ENCODE results near the gene UBE2F.

DNA sequence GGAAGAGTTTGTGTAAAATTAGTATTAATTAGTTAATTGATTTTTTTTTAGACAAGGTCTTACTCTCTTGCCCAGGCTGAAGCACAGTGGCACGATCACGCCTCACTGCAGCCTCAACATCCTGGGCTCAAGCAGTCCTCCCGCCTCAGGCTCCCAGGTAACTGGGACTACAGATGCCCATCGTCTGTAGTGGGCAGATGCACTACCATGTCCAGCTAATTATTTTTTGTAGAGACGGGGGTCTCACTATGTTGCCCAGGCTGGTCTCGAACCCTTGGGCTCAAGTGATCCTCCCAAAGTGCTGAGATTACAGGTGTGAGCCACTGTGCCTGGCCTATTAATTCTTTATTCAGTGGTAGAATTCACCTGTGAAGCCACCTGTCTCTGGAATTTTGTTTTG, 41.1 kb downstream of the UBE2F start:
- TF ChIP-seq, protein P1, sequence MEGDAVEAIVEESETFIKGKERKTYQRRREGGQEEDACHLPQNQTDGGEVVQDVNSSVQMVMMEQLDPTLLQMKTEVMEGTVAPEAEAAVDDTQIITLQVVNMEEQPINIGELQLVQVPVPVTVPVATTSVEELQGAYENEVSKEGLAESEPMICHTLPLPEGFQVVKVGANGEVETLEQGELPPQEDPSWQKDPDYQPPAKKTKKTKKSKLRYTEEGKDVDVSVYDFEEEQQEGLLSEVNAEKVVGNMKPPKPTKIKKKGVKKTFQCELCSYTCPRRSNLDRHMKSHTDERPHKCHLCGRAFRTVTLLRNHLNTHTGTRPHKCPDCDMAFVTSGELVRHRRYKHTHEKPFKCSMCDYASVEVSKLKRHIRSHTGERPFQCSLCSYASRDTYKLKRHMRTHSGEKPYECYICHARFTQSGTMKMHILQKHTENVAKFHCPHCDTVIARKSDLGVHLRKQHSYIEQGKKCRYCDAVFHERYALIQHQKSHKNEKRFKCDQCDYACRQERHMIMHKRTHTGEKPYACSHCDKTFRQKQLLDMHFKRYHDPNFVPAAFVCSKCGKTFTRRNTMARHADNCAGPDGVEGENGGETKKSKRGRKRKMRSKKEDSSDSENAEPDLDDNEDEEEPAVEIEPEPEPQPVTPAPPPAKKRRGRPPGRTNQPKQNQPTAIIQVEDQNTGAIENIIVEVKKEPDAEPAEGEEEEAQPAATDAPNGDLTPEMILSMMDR (IDR thresholded peaks at IDR 0.05): no peak
- no peak for TF ChIP-seq POLR2AphosphoS5 (IDR thresholded peaks at IDR 0.05; ENCODE audit: low read depth, low read length)
- TF ChIP-seq, protein P2, sequence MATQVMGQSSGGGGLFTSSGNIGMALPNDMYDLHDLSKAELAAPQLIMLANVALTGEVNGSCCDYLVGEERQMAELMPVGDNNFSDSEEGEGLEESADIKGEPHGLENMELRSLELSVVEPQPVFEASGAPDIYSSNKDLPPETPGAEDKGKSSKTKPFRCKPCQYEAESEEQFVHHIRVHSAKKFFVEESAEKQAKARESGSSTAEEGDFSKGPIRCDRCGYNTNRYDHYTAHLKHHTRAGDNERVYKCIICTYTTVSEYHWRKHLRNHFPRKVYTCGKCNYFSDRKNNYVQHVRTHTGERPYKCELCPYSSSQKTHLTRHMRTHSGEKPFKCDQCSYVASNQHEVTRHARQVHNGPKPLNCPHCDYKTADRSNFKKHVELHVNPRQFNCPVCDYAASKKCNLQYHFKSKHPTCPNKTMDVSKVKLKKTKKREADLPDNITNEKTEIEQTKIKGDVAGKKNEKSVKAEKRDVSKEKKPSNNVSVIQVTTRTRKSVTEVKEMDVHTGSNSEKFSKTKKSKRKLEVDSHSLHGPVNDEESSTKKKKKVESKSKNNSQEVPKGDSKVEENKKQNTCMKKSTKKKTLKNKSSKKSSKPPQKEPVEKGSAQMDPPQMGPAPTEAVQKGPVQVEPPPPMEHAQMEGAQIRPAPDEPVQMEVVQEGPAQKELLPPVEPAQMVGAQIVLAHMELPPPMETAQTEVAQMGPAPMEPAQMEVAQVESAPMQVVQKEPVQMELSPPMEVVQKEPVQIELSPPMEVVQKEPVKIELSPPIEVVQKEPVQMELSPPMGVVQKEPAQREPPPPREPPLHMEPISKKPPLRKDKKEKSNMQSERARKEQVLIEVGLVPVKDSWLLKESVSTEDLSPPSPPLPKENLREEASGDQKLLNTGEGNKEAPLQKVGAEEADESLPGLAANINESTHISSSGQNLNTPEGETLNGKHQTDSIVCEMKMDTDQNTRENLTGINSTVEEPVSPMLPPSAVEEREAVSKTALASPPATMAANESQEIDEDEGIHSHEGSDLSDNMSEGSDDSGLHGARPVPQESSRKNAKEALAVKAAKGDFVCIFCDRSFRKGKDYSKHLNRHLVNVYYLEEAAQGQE (IDR thresholded peaks at IDR 0.05; ENCODE audit: insufficient read depth in 1 of 2, low read depth in 2 of 2, low read length in 1 of 2): no peak
- no peak for TF ChIP-seq TCF7L2 (IDR thresholded peaks at IDR 0.05; ENCODE audit: low read depth, low read length)
- no peak for TF ChIP-seq SIN3A (IDR thresholded peaks at IDR 0.05; ENCODE audit: borderline replicate concordance, insufficient read depth, low read depth, low read length)
